ENCODE measurements around the gene IL4R. TPM values are rescaled to one million over a fixed set of nuclear protein-coding genes. Genes with fewer than 3 reads are reported as not detected.

Gene IL4R
- total and polyA plus RNA-seq, 2 of the 8 experiments (the other 6 are each of a cell fraction or from before 2014, with no cell fraction given), result 29.1 to 29.4 TPM

DNA sequence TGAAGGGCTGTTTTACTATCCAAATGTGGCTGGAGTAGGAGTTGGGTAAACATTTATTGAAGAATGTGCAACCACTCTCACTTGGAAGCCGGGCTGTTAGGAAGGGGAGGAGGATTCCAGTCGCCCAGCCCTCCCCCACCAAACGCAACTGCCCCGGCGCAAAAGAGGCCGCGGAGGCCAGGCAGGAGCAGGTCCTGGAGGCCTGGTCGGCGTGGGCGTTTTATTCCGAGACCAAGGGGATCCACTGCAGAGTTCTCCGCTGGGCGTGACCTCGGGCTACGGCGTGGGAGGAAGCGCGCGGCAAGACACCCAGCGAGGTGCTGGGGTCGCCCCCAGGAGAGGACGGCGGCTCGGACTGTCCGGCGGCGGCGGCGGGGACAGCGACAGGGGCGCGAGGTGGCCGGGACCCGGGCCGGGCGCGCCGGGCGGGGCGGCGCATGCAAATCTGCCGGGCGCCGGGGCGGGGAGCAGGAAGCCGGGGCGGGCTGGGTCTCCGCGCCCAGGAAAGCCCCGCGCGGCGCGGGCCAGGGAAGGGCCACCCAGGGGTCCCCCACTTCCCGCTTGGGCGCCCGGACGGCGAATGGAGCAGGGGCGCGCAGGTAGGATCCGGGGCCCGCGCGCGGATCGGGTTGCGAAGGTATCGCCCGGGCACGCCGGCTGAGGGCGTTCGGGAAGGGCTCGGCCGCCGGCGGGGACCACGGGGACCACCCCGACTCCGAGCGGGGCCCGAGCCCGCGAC is at the start of gene IL4R (continued):
- TF ChIP-seq USF2 (IDR thresholded peaks at IDR 0.05; ENCODE audit: low read length) (no peak), ATF2 (IDR thresholded peaks at IDR 0.05; ENCODE audit: low read length) (no peak), PHF8 (conservative IDR thresholded peaks at IDR 0.05; ENCODE audit: low read depth, low read length) (0 out of 2 replicates have a peak, but pooled peaks have one; percentile 50), EZH2 (IDR thresholded peaks at IDR 0.05; ENCODE audit: low read depth, low read length, severe bottlenecking) (peak; percentile 6), CREB1 (IDR thresholded peaks at IDR 0.05) (no peak), EGR1 (IDR thresholded peaks at IDR 0.05; ENCODE audit: borderline replicate concordance, low read depth, low read length) (peak; percentile 61; the same call in 1 of the 2 replicates), SUZ12 (IDR thresholded peaks at IDR 0.05; ENCODE audit: low read length) (peak; percentile 10; the same call in 1 of the 2 replicates), TEAD4 (IDR thresholded peaks at IDR 0.05; ENCODE audit: low read depth, low read length) (no peak), TAF1 (IDR thresholded peaks at IDR 0.05; ENCODE audit: low read depth, low read length) (no peak), SP2 (IDR thresholded peaks at IDR 0.05; ENCODE audit: low read length) (no peak), KDM4A (IDR thresholded peaks at IDR 0.05; ENCODE audit: low read depth, low read length, severe bottlenecking) (no peak), CBX5 (IDR thresholded peaks at IDR 0.05; ENCODE audit: low read depth, low read length) (no peak), BCL11A (IDR thresholded peaks at IDR 0.05; ENCODE audit: low read depth in 2 of 2, low read length in 2 of 2) (no peak)

All from H1 (cell line).